ENCODE measurements around the gene RNF167.

The RNF167 gene

DNA sequence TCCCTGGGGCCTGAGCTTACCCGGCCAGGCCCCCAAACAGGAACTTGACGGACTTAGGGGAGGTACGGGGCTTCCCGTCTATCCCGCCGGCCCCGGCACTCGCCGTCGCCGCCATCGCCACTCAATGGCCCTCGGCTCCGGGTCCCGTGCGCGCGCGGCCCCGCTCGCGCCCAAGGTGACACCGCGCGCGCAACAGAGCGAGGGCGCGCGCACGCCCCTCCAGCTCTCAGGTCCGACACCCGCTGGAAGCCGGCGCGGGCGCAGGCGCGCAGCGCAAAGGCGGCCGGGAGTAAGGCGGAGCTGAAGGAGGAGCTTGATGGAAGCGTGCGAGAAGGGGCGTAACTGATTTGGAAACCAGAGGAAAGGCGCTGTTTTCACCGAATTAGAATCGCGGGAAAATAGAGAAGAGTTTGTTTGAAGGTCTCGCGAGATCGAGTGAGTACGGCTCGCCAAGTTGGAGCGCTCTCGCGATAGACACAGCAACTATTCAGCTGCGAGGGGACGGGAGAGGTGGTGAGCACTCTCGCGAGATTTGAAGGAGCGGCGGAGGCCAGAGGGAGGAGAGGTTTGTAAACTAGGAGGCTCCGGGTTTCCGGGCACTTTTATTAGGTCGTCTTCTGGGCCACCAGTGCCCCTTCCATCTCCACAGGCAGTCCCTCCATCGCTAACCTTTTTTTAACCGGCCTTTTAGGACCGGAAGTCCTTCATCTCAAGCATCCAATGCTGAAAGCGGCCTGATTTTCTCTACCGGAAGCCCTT, at the start of gene RNF167, which contains the start of gene SLC25A11:
Gene RNF167 (plus strand): TSS at position 473 of the 759 bp plus-strand sequence. CDS start 642 bp downstream, outside the sequence.
Gene SLC25A11 (minus strand): TSS at position 251 of the 759 bp plus-strand sequence. CDS start 136 bp downstream, at position 115.
- no peak for TF ChIP-seq CTCF (IDR thresholded peaks at IDR 0.05; ENCODE audit: low read depth, low read length)
- TF ChIP-seq EZH2phosphoT487 (IDR thresholded peaks at IDR 0.05; ENCODE audit: low read depth): no peak
- peaks cover 37% of the 10 kb centered on the region for H3K36me3 ChIP-seq (replicated peaks; ENCODE audit: low read depth, low read length)
- peaks cover 63% of the 10 kb centered on the region for H3K79me2 ChIP-seq (ENCODE audit: low read length)

DNA sequence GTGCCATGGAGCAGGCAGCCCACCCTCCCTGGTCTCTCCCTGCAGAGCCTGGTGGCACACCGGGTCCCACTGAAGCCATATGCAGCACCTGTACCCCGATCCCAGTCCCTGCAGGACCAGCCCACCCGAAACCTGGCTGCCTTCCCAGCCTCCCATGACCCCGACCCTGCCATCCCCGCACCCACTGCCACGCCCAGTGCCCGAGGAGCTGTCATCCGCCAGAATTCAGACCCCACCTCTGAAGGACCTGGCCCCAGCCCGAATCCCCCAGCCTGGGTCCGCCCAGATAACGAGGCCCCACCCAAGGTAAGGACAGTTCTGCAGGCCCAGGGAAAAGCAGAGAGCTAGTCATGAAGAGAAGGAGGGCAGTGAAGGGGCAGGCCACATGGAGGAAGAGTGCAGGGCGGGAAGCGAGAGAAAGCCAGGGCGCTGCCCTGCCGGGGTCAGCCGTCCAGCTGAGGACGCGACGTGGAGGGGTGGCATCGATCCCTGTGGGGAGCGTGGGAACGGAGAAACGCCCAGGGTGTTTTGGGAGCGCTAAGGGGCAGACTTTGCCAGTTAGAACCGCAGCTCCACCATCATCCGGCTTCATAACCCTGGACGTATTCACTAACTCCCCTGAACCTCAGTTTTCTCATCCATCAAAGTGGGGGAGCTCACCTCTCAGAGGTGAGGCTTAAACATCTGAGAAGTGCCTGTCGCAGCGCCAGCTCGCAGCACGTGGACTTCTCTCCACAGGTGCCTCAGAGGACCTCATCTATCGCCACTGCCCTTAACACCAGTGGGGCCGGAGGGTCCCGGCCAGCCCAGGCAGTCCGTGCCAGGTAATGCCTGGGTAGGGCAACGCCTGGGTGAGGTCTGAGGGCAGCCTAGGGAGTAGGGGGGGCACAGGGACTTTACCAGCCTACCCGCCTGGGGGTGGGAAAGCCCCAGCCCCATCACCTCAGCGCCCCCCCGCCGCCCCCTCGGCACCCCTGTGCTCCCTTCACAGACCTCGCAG, 48.4 kb upstream of the RNF167 start:
- Histone ChIP-seq H3K9ac (ENCODE audit: low read length) (peak overlapping the region; percentile 10; the same call in 1 of the 2 replicates), H3K4me2 (ENCODE audit: low read length) (peak overlapping the region; percentile 53; the same call in 1 of the 2 replicates), H3K4me1 (ENCODE audit: low read length) (peaks cover 14% of the 10 kb centered on the region), H4K20me1 (ENCODE audit: insufficient read depth, low read length) (no peaks in the 10 kb centered on the region), H3K27ac (ENCODE audit: low read length) (peak overlapping the region; percentile 11; the same call in 1 of the 2 replicates), H3K79me2 (ENCODE audit: low read length) (no peaks in the 10 kb centered on the region), H2AFZ (ENCODE audit: low read depth, low read length) (no peak overlapping the region), H3K9me3 (ENCODE audit: insufficient read depth, low read length) (no peaks in the 10 kb centered on the region), H3K4me3 (ENCODE audit: low read length) (no peak overlapping the region; the same call in 1 of the 2 replicates), H3K27me3 (ENCODE audit: low read depth, low read length) (no peaks in the 10 kb centered on the region), H3K36me3 (replicated peaks; ENCODE audit: low read depth, low read length) (peaks cover 7% of the 10 kb centered on the region)
- TF ChIP-seq CTCF (IDR thresholded peaks at IDR 0.05; ENCODE audit: low read depth, low read length) (no peak), EZH2phosphoT487 (IDR thresholded peaks at IDR 0.05; ENCODE audit: low read depth) (no peak)

More for the DNA sequence above, at the start of gene RNF167, which contains the start of gene SLC25A11:
- peak within 1 kb of the TSS; percentile 97 for H3K9ac ChIP-seq (ENCODE audit: low read length)
- peak within 1 kb of the TSS; percentile 99 for H3K4me2 ChIP-seq (ENCODE audit: low read length)
- peak within 1 kb of the TSS; percentile 98 for H3K4me3 ChIP-seq (ENCODE audit: low read length)
- H3K9me3 ChIP-seq (ENCODE audit: insufficient read depth, low read length): no peaks in the 10 kb centered on the region
- H3K27ac ChIP-seq (ENCODE audit: low read length): peak within 1 kb of the TSS; percentile 90
- no peaks in the 10 kb centered on the region for H3K27me3 ChIP-seq (ENCODE audit: low read depth, low read length)
- H3K4me1 ChIP-seq (ENCODE audit: low read length): peaks cover 28% of the 10 kb centered on the region
- peak within 1 kb of the TSS; percentile 18; the same call in 1 of the 2 replicates for H2AFZ ChIP-seq (ENCODE audit: low read depth, low read length)
- peaks cover 12% of the 10 kb centered on the region for H4K20me1 ChIP-seq (ENCODE audit: insufficient read depth, low read length)

DNA sequence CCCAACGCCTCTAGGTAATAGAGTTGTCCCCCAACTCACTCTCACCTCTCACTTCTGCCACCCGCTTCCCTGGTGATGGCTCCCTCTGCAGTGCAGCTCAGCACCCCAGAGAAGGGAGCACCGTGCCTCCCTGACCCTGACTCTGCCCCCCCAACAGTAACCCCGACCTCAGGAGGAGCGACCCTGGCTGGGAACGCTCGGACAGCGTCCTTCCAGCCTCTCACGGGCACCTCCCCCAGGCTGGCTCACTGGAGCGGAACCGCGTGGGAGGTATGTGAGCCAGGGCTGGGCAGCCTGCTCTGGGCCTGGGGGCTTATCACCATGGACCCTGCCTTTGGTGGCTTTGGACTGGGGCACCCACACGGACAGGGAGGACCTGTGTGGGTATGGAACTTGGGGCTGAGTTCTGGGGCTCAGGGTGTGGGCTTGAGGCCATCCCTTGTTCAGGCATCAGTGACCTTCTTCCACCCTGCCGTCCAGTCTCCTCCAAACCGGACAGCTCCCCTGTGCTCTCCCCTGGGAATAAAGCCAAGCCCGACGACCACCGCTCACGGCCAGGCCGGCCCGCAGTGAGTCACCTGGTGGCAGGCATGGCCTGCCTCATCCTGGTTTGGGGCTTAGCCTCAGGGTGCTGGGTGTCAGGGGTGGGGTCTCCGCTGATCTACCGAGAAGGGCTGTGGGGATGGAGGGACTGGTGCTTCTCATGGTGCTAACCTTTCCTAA, 47.4 kb upstream of the RNF167 start:
- Histone ChIP-seq H3K36me3 (replicated peaks; ENCODE audit: low read depth, low read length) (peaks cover 7% of the 10 kb centered on the region), H3K9ac (ENCODE audit: low read length) (peak overlapping the region; percentile 10; the same call in 1 of the 2 replicates), H3K27ac (ENCODE audit: low read length) (peak overlapping the region; percentile 11; the same call in 1 of the 2 replicates), H3K27me3 (ENCODE audit: low read depth, low read length) (no peaks in the 10 kb centered on the region), H3K9me3 (ENCODE audit: insufficient read depth, low read length) (no peaks in the 10 kb centered on the region), H3K79me2 (ENCODE audit: low read length) (no peaks in the 10 kb centered on the region), H3K4me2 (ENCODE audit: low read length) (peak overlapping the region; percentile 53; the same call in 1 of the 2 replicates), H4K20me1 (ENCODE audit: insufficient read depth, low read length) (no peaks in the 10 kb centered on the region), H3K4me1 (ENCODE audit: low read length) (peaks cover 14% of the 10 kb centered on the region), H2AFZ (ENCODE audit: low read depth, low read length) (no peak overlapping the region), H3K4me3 (ENCODE audit: low read length) (no peak overlapping the region; the same call in 1 of the 2 replicates)
- no peak for TF ChIP-seq EZH2phosphoT487 (IDR thresholded peaks at IDR 0.05; ENCODE audit: low read depth)
- no peak for TF ChIP-seq CTCF (IDR thresholded peaks at IDR 0.05; ENCODE audit: low read depth, low read length)
